K562 (cell line): ENCODE data around the gene TACC3. TPM values are rescaled to one million over a fixed set of nuclear protein-coding genes. Genes with fewer than 3 reads are reported as not detected.
A peak's percentile ranks its signal among the peaks of the same experiment; 100 is the strongest.

ENCODE experiments used
- ATAC-seq: fragments of 200-7000 bp; cut with Tn5 transposase; 3 replicates; pipeline ENCODE4 v1.9.1; 2020; ENCODE audit warnings: moderate library complexity
- BruUV-seq: library from RNA; stranded (reverse); fragments of 400-500 nt; replicated peaks from 2 replicates; lab custom pipeline; 2021; lab: Mats Ljungman, UMichigan
- CTCF ChIA-PET: fragments of 300-600 bp; formaldehyde crosslinking; extraction: SDS; loops from one replicate; lab custom pipeline; 2021; ENCODE audit warnings: low intra/inter-chr PET ratio; lab: Yijun Ruan, JAX
- POLR2A ChIA-PET: fragments of 300-600, 350-650 bp; sonication (Branson Sonifier 250); formaldehyde crosslinking; extraction: SDS; loops from one replicate; lab custom pipeline; 2021; ENCODE audit warnings: antibody characterized with exemption, inconsistent platforms; lab: Yijun Ruan, JAX
- DNase-seq, 4 experiments: peaks; one replicate each; pipeline versions ENCODE4 v3.0.0 to v3.0.0-alpha.2; 2011 to 2018; ENCODE audit warnings: low spot score in 3 of 4, mixed read lengths in 3 of 4; ENCODE audit errors: extremely low read depth in 1 of 4
- FAIRE-seq: peaks from 2 replicates; lab custom pipeline; 2011; peaks lifted over from hg19 to GRCh38; lab: Jason Lieb, UNC
- H2AFZ ChIP-seq: 2 replicates; pipeline ENCODE4 v1.6.0; 2011; ENCODE audit warnings: low read depth, low read length, control low read depth, inconsistent platforms
- H3K27ac ChIP-seq: fragments of 200-600 bp; 3 replicates; pipeline ENCODE4 v1.8.0; 2011; ENCODE audit warnings: low read depth, mild to moderate bottlenecking, control low read depth, inconsistent platforms, low read length, moderate library complexity, mixed read lengths; ENCODE audit errors: extremely low read depth
- H3K27me3 ChIP-seq, 2 experiments: fragments of 300-600 bp in 1 of 2; 2 replicates in 1 of 2; 3 replicates in 1 of 2; pipeline versions ENCODE4 v1.6.0 to v1.8.0; 2011; ENCODE audit warnings: inconsistent platforms in 2 of 2, low read length in 2 of 2, mild to moderate bottlenecking in 1 of 2, mixed read lengths in 1 of 2, moderate library complexity in 1 of 2; ENCODE audit not compliant: control insufficient read depth in 2 of 2, insufficient read depth in 2 of 2
- H3K36me3 ChIP-seq: fragments of 300-600 bp; 3 replicates; pipeline ENCODE4 v1.8.0; 2011; ENCODE audit warnings: mild to moderate bottlenecking, low read length, inconsistent platforms; ENCODE audit not compliant: control insufficient read depth, insufficient read depth
- H3K4me1 ChIP-seq, 2 experiments: fragments of 200-600 bp in 1 of 2; replicated peaks in 1 of 2; 2 replicates in 1 of 2; 3 replicates in 1 of 2; pipeline versions ENCODE4 v1.5.1 to v1.8.0; 2011; ENCODE audit warnings: inconsistent platforms in 2 of 2, low read length in 2 of 2, mild to moderate bottlenecking in 1 of 2, mixed read lengths in 1 of 2, moderate library complexity in 1 of 2; ENCODE audit not compliant: control insufficient read depth in 2 of 2, insufficient read depth in 2 of 2
- H3K4me2 ChIP-seq: 2 replicates; pipeline ENCODE4 v1.6.1; 2011; ENCODE audit warnings: low read length, control low read depth, inconsistent platforms, mixed read lengths; ENCODE audit not compliant: insufficient read depth
- H3K4me3 ChIP-seq: fragments of 200-600 bp; sonication (generic), shearing (Covaris generic); 2 replicates; pipeline ENCODE4 v1.5.1; 2016; ENCODE audit warnings: control low read depth, inconsistent platforms
- H3K79me2 ChIP-seq: fragments of 200-600 bp; 3 replicates; pipeline ENCODE4 v1.8.0; 2011; ENCODE audit warnings: low read length, inconsistent platforms; ENCODE audit not compliant: control insufficient read depth, insufficient read depth
- H3K9ac ChIP-seq, 2 experiments: 2 replicates each; pipeline versions ENCODE4 v1.6.0 to v1.6.1; 2011; ENCODE audit warnings: low read depth in 2 of 2, low read length in 2 of 2, control low read depth in 1 of 2, inconsistent platforms in 1 of 2, mild to moderate bottlenecking in 1 of 2, mixed read lengths in 1 of 2; ENCODE audit not compliant: insufficient read depth in 1 of 2
- H3K9me1 ChIP-seq: one replicate; pipeline ENCODE4 v1.6.0; 2011; ENCODE audit warnings: inconsistent platforms, mild to moderate bottlenecking, low read length, moderate library complexity; ENCODE audit not compliant: control insufficient read depth, insufficient read depth
- H3K9me3 ChIP-seq: replicated peaks from 2 replicates; pipeline ENCODE4 v1.5.1; 2011; ENCODE audit warnings: low read depth, low read length, inconsistent platforms; ENCODE audit not compliant: control insufficient read depth, insufficient read depth
- H4K20me1 ChIP-seq: replicated peaks from 2 replicates; pipeline ENCODE4 v1.6.1; 2011; ENCODE audit warnings: low read length, inconsistent platforms, mixed read lengths; ENCODE audit not compliant: control insufficient read depth, insufficient read depth
- EP400 ChIP-seq: fragments of 450-650 bp; IDR thresholded peaks from 2 replicates; pipeline ENCODE4 v1.6.1; 2017; ENCODE audit warnings: antibody characterized with exemption, mild to moderate bottlenecking, moderate library complexity
- YY1 ChIP-seq, 3 experiments: IDR thresholded peaks; 2 replicates each; pipeline ENCODE4 v1.6.1; 2011; ENCODE audit warnings: low read length in 2 of 3, mild to moderate bottlenecking in 2 of 3, moderate library complexity in 2 of 3, borderline replicate concordance in 1 of 3, control low read depth in 1 of 3, low read depth in 1 of 3; ENCODE audit not compliant: insufficient read depth in 3 of 3, insufficient replicate concordance in 2 of 3, control insufficient read depth in 1 of 3, insufficient read length in 1 of 3; ENCODE audit errors: extremely low read depth in 1 of 3
- WGBS: fragments of 100-300 bp; shearing (Covaris generic); methylation state at CpG from one replicate; pipeline ENCODE4 v1.1.6; 2016; ENCODE audit warnings: low coverage, mixed read lengths; ENCODE audit not compliant: insufficient coverage; ENCODE audit errors: missing lambda C conversion rate; 5-methylcytosine and 5-hydroxymethylcytosine counted together
- in situ Hi-C: fragments of 300-500 bp; cut with MboI; formaldehyde crosslinking; loops from 4 replicates; pipeline ENCODE4 v1.15.0; 2018; ENCODE audit warnings: inconsistent platforms, mixed read lengths
- intact Hi-C: fragments of 100-400 bp; cut with micrococcal nuclease; formaldehyde crosslinking; loops from 2 replicates; pipeline ENCODE4 v1.14.2; 2022
- polyA plus RNA-seq, 8 experiments: library from polyadenylated mRNA; depleted of rRNA in 4 of 8; stranded (reverse) in 5 of 8; unstranded in 3 of 8; fragments of >200 nt; fragmentation: Nextera tagmentation in 2 of 8; fragmentation: Illumina TruSeq in 1 of 8; extraction: Ambion mirVana in 2 of 8; extraction: Trizol in 1 of 8; gene quantifications; 2 replicates each; pipeline versions ENCODE4 v1.2.1 to v1.2.3, GENCODE V29; 2011 to 2014; ENCODE audit warnings: inconsistent platforms in 1 of 8, missing spikeins in 1 of 8
- total RNA-seq, 7 experiments: library from RNA; depleted of rRNA in 6 of 7; stranded (reverse); fragments of >200 nt in 6 of 7; fragmentation: Illumina TruSeq in 2 of 7; extraction: Trizol in 2 of 7; gene quantifications; 2 replicates each; pipeline versions ENCODE4 v1.2.1 to v1.2.3, GENCODE V29; 2011 to 2021; ENCODE audit warnings: low replicate concordance in 1 of 7

The TACC3 gene
- total and polyA plus RNA-seq, 9 of the 15 experiments (the other 6 are each of a cell fraction or from before 2014, with no cell fraction given): 1.9 to 122 (median 55.6) TPM

DNA sequence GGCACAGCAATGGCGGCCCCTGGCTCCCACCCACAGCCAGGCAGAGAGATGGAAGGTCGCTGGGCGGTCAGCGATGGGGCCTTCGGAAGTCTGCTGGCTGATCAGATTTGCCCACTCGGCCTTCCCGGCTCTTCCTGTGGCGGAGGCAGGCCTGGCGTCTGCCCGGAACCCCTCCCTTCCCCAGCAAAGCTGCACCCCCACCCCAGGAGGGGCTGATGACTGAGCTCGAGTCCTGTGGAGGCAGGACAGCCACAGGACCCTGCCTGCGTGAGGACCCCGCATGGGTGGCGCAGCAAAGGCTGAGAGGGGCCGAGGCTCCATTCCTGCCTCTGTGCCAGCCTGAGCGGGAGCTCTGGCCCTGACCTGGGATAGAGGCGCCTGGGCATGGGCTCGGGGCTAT is 34.8 kb downstream of the TACC3 start:
- Histone ChIP-seq H3K27ac (no peak overlapping the region), H2AFZ (peak overlapping the region; percentile 12; the same call in 1 of the 2 replicates), H3K4me2 (no peak overlapping the region), H3K27me3 (no peaks in the 10 kb centered on the region), H3K4me1 (peaks cover 23 to 100% of the 10 kb centered on the region in 2 experiments), H4K20me1 (no peaks in the 10 kb centered on the region), H3K36me3 (no peaks in the 10 kb centered on the region), H3K9me1 (peaks cover 5% of the 10 kb centered on the region), H3K79me2 (no peaks in the 10 kb centered on the region), H3K9me3 (no peaks in the 10 kb centered on the region), H3K9ac (peak overlapping the region in 1 of 2 experiments; percentile 56; a peak in 1 of 4 replicates), H3K4me3 (no peak overlapping the region)
- no TSS peak for BruUV-seq
- ATAC-seq: no peak
- POLR2A ChIA-PET: interaction anchor here (0.6 to 1.8 kb wide), 8 partner anchors 9 to 423 kb away, joined by 3 to 7 read pairs (median 4); no protein-coding TSS in a partner anchor
- TF ChIP-seq YY1 (IDR thresholded peaks at IDR 0.05; ENCODE audit: borderline replicate concordance in 1 of 3, control insufficient read depth in 1 of 3, extremely low read depth in 1 of 3, insufficient read depth in 3 of 3, insufficient read length in 1 of 3, insufficient replicate concordance in 2 of 3, low read depth in 1 of 3, low read length in 2 of 3) (peak in 2 of 3 experiments; percentile 35 to 63), EP400 (no peak)
- no peak for FAIRE-seq
- no peak for DNase-seq
- in situ Hi-C loops: no loop called here
- WGBS: 47% methylated on average over 16 of the region's 18 CpGs
- intact Hi-C loops: no loop called here
- CTCF ChIA-PET: no interaction called here
